Measurements from ENCODE around the gene NEK11.

NEK11 gene

GRCh38 chr3:131221731-131222130 is 195.1 kb downstream of the NEK11 start:
- Histone ChIP-seq H3K4me2 (peak overlapping the region in 7 of 11 experiments; percentile 1 to 64 (median 50); a peak in 12 of 22 replicates), H4K20me1 (no peaks in the 10 kb centered on the region), H3K9ac (no peak overlapping the region), H3K36me3 (no peaks in the 10 kb centered on the region), H3K27me3 (no peaks in the 10 kb centered on the region), H3K4me3 (no peak overlapping the region), H3K4me1 (peaks cover 10 to 59% (median 38%) of the 10 kb centered on the region in 10 experiments), H3K9me3 (replicated peaks in 1 of 11) (no peaks in the 10 kb centered on the region), H3K27ac (no peak overlapping the region)
- no peak for TF ChIP-seq Cebpa-rat (IDR thresholded peaks at IDR 0.05)

GRCh38 chr3:131222599-131222998 is 195.9 kb downstream of the NEK11 start:
- H3K4me3 ChIP-seq = no peak overlapping the region
- peak overlapping the region in 1 of 11 experiments; percentile 29; a peak in 1 of 22 replicates for H3K27ac ChIP-seq
- no peaks in the 10 kb centered on the region for H3K9me3 ChIP-seq (replicated peaks in 1 of 11)

GRCh38 chr3:131223373-131224289 is 197.0 kb downstream of the NEK11 start:
- no peak for TF ChIP-seq Cebpa-rat (IDR thresholded peaks at IDR 0.05)
- peak overlapping the region in 6 of 11 experiments; percentile 6 to 38 (median 28); a peak in 5 of 22 replicates for H3K27ac ChIP-seq
- H3K4me3 ChIP-seq = no peak overlapping the region; a peak in 1 of 20 replicates
- peaks cover 10 to 50% (median 37%) of the 10 kb centered on the region in 10 experiments for H3K4me1 ChIP-seq
- H3K9ac ChIP-seq = no peak overlapping the region
- no peaks in the 10 kb centered on the region for H3K9me3 ChIP-seq (replicated peaks in 1 of 11)
- no peaks in the 10 kb centered on the region for H3K27me3 ChIP-seq
- no peaks in the 10 kb centered on the region for H3K36me3 ChIP-seq
- H3K4me2 ChIP-seq = peak overlapping the region; percentile 26 to 75 (median 68)
- no peaks in the 10 kb centered on the region for H4K20me1 ChIP-seq

More at GRCh38 chr3:131222599-131222998, 195.9 kb downstream of the NEK11 start:
- H3K27me3 ChIP-seq = no peaks in the 10 kb centered on the region
- peak overlapping the region in 7 of 11 experiments; percentile 65 to 75 (median 69); a peak in 8 of 22 replicates for H3K4me2 ChIP-seq
- no peak for TF ChIP-seq Cebpa-rat (IDR thresholded peaks at IDR 0.05)
- peaks cover 10 to 50% (median 37%) of the 10 kb centered on the region in 10 experiments for H3K4me1 ChIP-seq
- H3K9ac ChIP-seq = no peak overlapping the region
- no peaks in the 10 kb centered on the region for H4K20me1 ChIP-seq
- no peaks in the 10 kb centered on the region for H3K36me3 ChIP-seq

GRCh38 chr3:131224886-131225550 is 198.3 kb downstream of the NEK11 start:
- no peak overlapping the region for H3K9ac ChIP-seq
- H4K20me1 ChIP-seq = no peaks in the 10 kb centered on the region
- no peaks in the 10 kb centered on the region for H3K9me3 ChIP-seq (replicated peaks in 1 of 11)
- no peak for TF ChIP-seq Cebpa-rat (IDR thresholded peaks at IDR 0.05)
- no peak overlapping the region for H3K27ac ChIP-seq
- H3K4me1 ChIP-seq = peaks cover 10 to 50% (median 37%) of the 10 kb centered on the region in 10 experiments
- no peaks in the 10 kb centered on the region for H3K27me3 ChIP-seq
- H3K4me2 ChIP-seq = peak overlapping the region in 1 of 11 experiments; percentile 28; a peak in 2 of 22 replicates
- H3K4me3 ChIP-seq = no peak overlapping the region
- no peaks in the 10 kb centered on the region for H3K36me3 ChIP-seq

- no peak for TF ChIP-seq Cebpa-rat (IDR thresholded peaks at IDR 0.05)
- Histone ChIP-seq H3K4me3 (no peak overlapping the region), H3K9me3 (replicated peaks in 1 of 11) (no peaks in the 10 kb centered on the region), H3K27ac (no peak overlapping the region), H3K27me3 (no peaks in the 10 kb centered on the region), H3K36me3 (no peaks in the 10 kb centered on the region), H3K4me1 (peaks cover 6 to 33% (median 21%) of the 10 kb centered on the region in 10 experiments), H4K20me1 (no peaks in the 10 kb centered on the region), H3K4me2 (no peak overlapping the region), H3K9ac (no peak overlapping the region)
Measured at GRCh38 chr3:131228522-131228921, 201.8 kb downstream of the NEK11 start.

GRCh38 chr3:131231710-131232389 is 205.2 kb downstream of the NEK11 start:
- TF ChIP-seq Cebpa-rat (IDR thresholded peaks at IDR 0.05) = no peak

GRCh38 chr3:131232711-131233267 is 206.1 kb downstream of the NEK11 start:
- H3K27me3 ChIP-seq = no peaks in the 10 kb centered on the region
- peak overlapping the region in 7 of 11 experiments; percentile 9 to 55 (median 30); a peak in 12 of 22 replicates for H3K4me2 ChIP-seq
- H3K4me1 ChIP-seq = peaks cover 0 to 16% (median 14%) of the 10 kb centered on the region in 10 experiments; a peak in 13 of 20 replicates
- H3K9me3 ChIP-seq (replicated peaks in 1 of 11) = no peaks in the 10 kb centered on the region
- no peak overlapping the region for H3K4me3 ChIP-seq
- no peaks in the 10 kb centered on the region for H4K20me1 ChIP-seq
- H3K36me3 ChIP-seq = no peaks in the 10 kb centered on the region
- no peak overlapping the region for H3K9ac ChIP-seq
- no peak for TF ChIP-seq Cebpa-rat (IDR thresholded peaks at IDR 0.05)
- no peak overlapping the region; a peak in 1 of 22 replicates for H3K27ac ChIP-seq

More at GRCh38 chr3:131231710-131232389, 205.2 kb downstream of the NEK11 start:
- Histone ChIP-seq H3K27ac (no peak overlapping the region), H3K4me1 (peaks cover 0 to 16% (median 14%) of the 10 kb centered on the region in 10 experiments; a peak in 13 of 20 replicates), H3K36me3 (no peaks in the 10 kb centered on the region), H3K27me3 (no peaks in the 10 kb centered on the region), H3K4me2 (peak overlapping the region in 7 of 11 experiments; percentile 7 to 55 (median 23); a peak in 12 of 22 replicates), H3K4me3 (no peak overlapping the region), H4K20me1 (no peaks in the 10 kb centered on the region), H3K9me3 (replicated peaks in 1 of 11) (no peaks in the 10 kb centered on the region), H3K9ac (no peak overlapping the region)

GRCh38 chr3:131233900-131234668 is 207.4 kb downstream of the NEK11 start:
- Histone ChIP-seq H3K9ac (no peak overlapping the region), H3K4me2 (no peak overlapping the region), H3K4me3 (no peak overlapping the region), H4K20me1 (no peaks in the 10 kb centered on the region), H3K4me1 (peaks cover 0 to 16% (median 14%) of the 10 kb centered on the region in 10 experiments; a peak in 13 of 20 replicates), H3K36me3 (no peaks in the 10 kb centered on the region), H3K27me3 (no peaks in the 10 kb centered on the region), H3K27ac (no peak overlapping the region), H3K9me3 (replicated peaks in 1 of 11) (no peaks in the 10 kb centered on the region)
- no peak for TF ChIP-seq Cebpa-rat (IDR thresholded peaks at IDR 0.05)

Measured in BLaER1 treated with 17β-estradiol and CSF1 and Interleukin-3, amounts not matched to agents 10 nM and 100 nM (cell line).